ENCODE results near the gene LMAN1. TPM values are rescaled to one million over a fixed set of nuclear protein-coding genes. Genes with fewer than 3 reads are reported as not detected.
A peak's percentile ranks its signal among the peaks of the same experiment; 100 is the strongest.

Gene LMAN1
- total and polyA plus RNA-seq, 2 experiments from 2014 or later = 111 to 134 TPM

GRCh38 chr18:59393381-59393780 is 34.3 kb upstream of the LMAN1 start (continued):
- TF ChIP-seq CTCF (conservative IDR thresholded peaks at IDR 0.05; ENCODE audit: low read depth in 2 of 2) = no peak
- TF ChIP-seq STAT1 (IDR thresholded peaks at IDR 0.05; ENCODE audit: unreplicated experiment) = no peak
- TF ChIP-seq ZNF462 (CRISPR knock-in tag; IDR thresholded peaks at IDR 0.05) = no peak
- no peak for TF ChIP-seq CREB1 (CRISPR knock-in tag; IDR thresholded peaks at IDR 0.05; ENCODE audit: low read depth)
- no peak for TF ChIP-seq EZH2phosphoT487 (IDR thresholded peaks at IDR 0.05; ENCODE audit: unreplicated experiment)

- H3K36me3 ChIP-seq (ENCODE audit: insufficient read depth) = no peaks in the 10 kb centered on the region
- no peaks in the 10 kb centered on the region; the same call in 1 of the 2 replicates for H3K9me2 ChIP-seq (ENCODE audit: insufficient read depth)
- H3K4me3 Mint-ChIP-seq = no peak overlapping the region
- no peaks in the 10 kb centered on the region for H4K20me1 ChIP-seq (replicated peaks; ENCODE audit: insufficient read depth)
- ATAC-seq (no peak), DNase-seq (ENCODE audit: low spot score) (no peak)
- H3K27ac Mint-ChIP-seq = no peak overlapping the region
- H3K4me1 Mint-ChIP-seq = peaks cover 41% of the 10 kb centered on the region
- H3K9me3 Mint-ChIP-seq = no peaks in the 10 kb centered on the region
- peaks cover 36% of the 10 kb centered on the region for H3K4me1 ChIP-seq (ENCODE audit: insufficient read depth)
- no peaks in the 10 kb centered on the region for H3K27me3 Mint-ChIP-seq (ENCODE audit: insufficient read depth, low read depth, poor library complexity)
- H3K27me3 ChIP-seq (ENCODE audit: insufficient read depth) = peaks cover 6% of the 10 kb centered on the region; the same call in 1 of the 2 replicates
- H3K27ac ChIP-seq (ENCODE audit: low read depth) = no peak overlapping the region
- H2AFZ ChIP-seq = no peak overlapping the region; the same call in 1 of the 2 replicates
- no peak overlapping the region for H3K4me3 ChIP-seq
- TF ChIP-seq STAT1 (IDR thresholded peaks at IDR 0.05; ENCODE audit: unreplicated experiment) (no peak), ZNF462 (CRISPR knock-in tag; IDR thresholded peaks at IDR 0.05) (no peak), JUNB (IDR thresholded peaks at IDR 0.05; ENCODE audit: unreplicated experiment) (no peak), EZH2 (IDR thresholded peaks at IDR 0.05; ENCODE audit: low read depth, unreplicated experiment) (no peak), CREB1 (CRISPR knock-in tag; IDR thresholded peaks at IDR 0.05; ENCODE audit: low read depth) (no peak), ZNF331 (CRISPR knock-in tag; IDR thresholded peaks at IDR 0.05; ENCODE audit: low read depth) (no peak)
- no peaks in the 10 kb centered on the region for H3K79me2 ChIP-seq (replicated peaks; ENCODE audit: insufficient read depth)
- no peaks in the 10 kb centered on the region for H3F3A ChIP-seq (replicated peaks; ENCODE audit: low read depth)
- no peaks in the 10 kb centered on the region for H3K36me3 Mint-ChIP-seq (ENCODE audit: low read depth)
- 0 out of 2 replicates have a peak overlapping the region, but pooled peaks have one; percentile 9 for H3K4me2 ChIP-seq
These were observed 29.8 kb upstream of the LMAN1 start for GRCh38 chr18:59388817-59389216.
